OCI-LY7 (cell line): ENCODE measurements around the gene NOS3. TPM values are rescaled to one million over a fixed set of nuclear protein-coding genes. Genes with fewer than 3 reads are reported as not detected.

ENCODE experiments used
- BruUV-seq: library from RNA; stranded (reverse); fragments of 400-500 nt; replicated peaks from 2 replicates; lab custom pipeline; 2021; lab: Mats Ljungman, UMichigan
- CTCF ChIA-PET: fragments of 300-600 bp; sonication (Branson Sonifier 250); formaldehyde crosslinking; loops from one replicate; lab custom pipeline; 2022; ENCODE audit warnings: antibody characterized with exemption; ENCODE audit not compliant: unreplicated experiment; lab: Charles Lee
- POLR2A ChIA-PET: fragments of 300-600 bp; sonication (Branson Sonifier 250); formaldehyde crosslinking; loops from one replicate; lab custom pipeline; 2022; ENCODE audit warnings: antibody characterized with exemption; lab: Charles Lee
- DNase-seq: peaks from one replicate; pipeline ENCODE4 v3.0.0-alpha.2; 2015; ENCODE audit warnings: low spot score
- H2AFZ ChIP-seq: fragments of 200-600 bp; sonication (generic), shearing (Covaris generic); 2 replicates; pipeline ENCODE4 v1.6.1; 2014; ENCODE audit warnings: mild to moderate bottlenecking, antibody characterized with exemption, low read length, moderate library complexity
- H3K27ac ChIP-seq: fragments of 200-600 bp; sonication (generic); 2 replicates; pipeline ENCODE4 v1.5.1; 2014; ENCODE audit warnings: mixed run types, low read depth, mild to moderate bottlenecking, moderate library complexity, low read length, inconsistent platforms; ENCODE audit not compliant: poor library complexity, severe bottlenecking
- H3K36me3 ChIP-seq: fragments of 200-600 bp; sonication (generic); 2 replicates; pipeline ENCODE4 v1.6.1; 2014; ENCODE audit warnings: mild to moderate bottlenecking, antibody characterized with exemption, low read length, moderate library complexity, mixed read lengths; ENCODE audit not compliant: insufficient read depth
- H3K4me1 ChIP-seq: fragments of 200-600 bp; sonication (generic); 2 replicates; pipeline ENCODE4 v1.5.1; 2014; ENCODE audit warnings: mild to moderate bottlenecking, low read length; ENCODE audit not compliant: insufficient read depth, poor library complexity, severe bottlenecking
- H3K4me2 ChIP-seq: fragments of 200-600 bp; sonication (generic); 2 replicates; pipeline ENCODE4 v1.6.1; 2014; ENCODE audit warnings: mild to moderate bottlenecking, low read length
- H3K4me3 ChIP-seq: fragments of 200-600 bp; sonication (generic); 2 replicates; pipeline ENCODE4 v1.5.1; 2014; ENCODE audit warnings: mild to moderate bottlenecking, low read depth, low read length; ENCODE audit not compliant: poor library complexity, severe bottlenecking
- H3K79me2 ChIP-seq: fragments of 200-600 bp; sonication (generic); 2 replicates; pipeline ENCODE4 v1.6.1; 2016; ENCODE audit warnings: low read depth, mild to moderate bottlenecking, low read length, moderate library complexity, mixed read lengths; ENCODE audit not compliant: insufficient read depth
- H3K9me2 ChIP-seq: fragments of 200-600 bp; sonication (generic); 2 replicates; pipeline ENCODE4 v1.6.1; 2016; ENCODE audit warnings: mild to moderate bottlenecking, low read length, mixed read lengths; ENCODE audit not compliant: insufficient read depth
- H3K9me3 ChIP-seq: fragments of 200-600 bp; sonication (generic); 2 replicates; pipeline ENCODE4 v1.6.1; 2014; ENCODE audit warnings: mild to moderate bottlenecking, mixed run types, low read length, mixed read lengths
- H4K20me1 ChIP-seq: fragments of 200-600 bp; sonication (generic); 2 replicates; pipeline ENCODE4 v1.6.1; 2014; ENCODE audit warnings: mild to moderate bottlenecking, antibody characterized with exemption, low read length, moderate library complexity, mixed read lengths; ENCODE audit not compliant: insufficient read depth
- EZH2phosphoT487 ChIP-seq: fragments of 200-600 bp; sonication (generic); IDR thresholded peaks from 2 replicates; pipeline ENCODE4 v1.6.1; 2018; ENCODE audit warnings: low read depth, borderline replicate concordance, mild to moderate bottlenecking, mixed run types, antibody characterized with exemption, low read length, moderate library complexity, mixed read lengths
- intact Hi-C: fragments of 100-400 bp; cut with micrococcal nuclease; formaldehyde crosslinking; loops from one replicate; pipeline ENCODE4 v1.10.0; 2022; ENCODE audit not compliant: unreplicated experiment
- total RNA-seq, 2 experiments: library from RNA; depleted of rRNA in 1 of 2; stranded (reverse); fragments of >200 nt in 1 of 2; shearing (Covaris generic) in 1 of 2; gene quantifications; 2 replicates each; pipeline ENCODE4 v1.2.3, GENCODE V29; 2014 to 2022
- TF ChIP-seq, protein P1 (sequence below): fragments of 200-600 bp; sonication (generic); conservative IDR thresholded peaks from 2 replicates; pipeline ENCODE4 v1.5.1; 2014; ENCODE audit warnings: mild to moderate bottlenecking, antibody characterized with exemption, low read length, moderate library complexity, mixed read lengths

NOS3 gene
- total RNA-seq, 2 experiments from 2014 or later: 0.78 to 0.82 TPM

DNA sequence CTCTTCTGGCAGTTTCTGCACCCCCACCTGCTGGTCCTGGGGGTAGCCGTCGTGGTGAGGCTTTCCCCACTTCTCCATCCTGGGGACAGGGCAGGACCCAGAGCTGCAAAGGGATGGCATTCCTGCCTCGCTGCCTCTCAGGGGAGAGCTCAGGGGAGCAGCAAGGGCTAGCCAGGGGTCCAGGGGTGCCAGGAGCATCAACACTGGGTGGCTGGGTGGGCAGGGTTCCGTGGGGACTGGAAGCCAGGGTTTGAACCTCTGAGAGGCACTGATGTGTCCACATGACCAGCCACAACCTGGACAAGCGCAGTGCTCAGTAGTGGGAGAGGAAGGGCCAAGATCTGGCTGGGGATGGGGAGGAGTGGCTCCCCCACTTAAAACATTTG is 43.0 kb downstream of the NOS3 start:
- H3K36me3 ChIP-seq: peaks cover 19% of the 10 kb centered on the region
- H3K9me2 ChIP-seq: no peaks in the 10 kb centered on the region
- CTCF ChIA-PET: no interaction called here
- peaks cover 11% of the 10 kb centered on the region for H3K4me1 ChIP-seq
- 0 out of 2 replicates have a peak, but pooled peaks cover 3% of the 10 kb centered on the region for H4K20me1 ChIP-seq
- TF ChIP-seq EZH2phosphoT487: no peak
- TF ChIP-seq, protein P1, sequence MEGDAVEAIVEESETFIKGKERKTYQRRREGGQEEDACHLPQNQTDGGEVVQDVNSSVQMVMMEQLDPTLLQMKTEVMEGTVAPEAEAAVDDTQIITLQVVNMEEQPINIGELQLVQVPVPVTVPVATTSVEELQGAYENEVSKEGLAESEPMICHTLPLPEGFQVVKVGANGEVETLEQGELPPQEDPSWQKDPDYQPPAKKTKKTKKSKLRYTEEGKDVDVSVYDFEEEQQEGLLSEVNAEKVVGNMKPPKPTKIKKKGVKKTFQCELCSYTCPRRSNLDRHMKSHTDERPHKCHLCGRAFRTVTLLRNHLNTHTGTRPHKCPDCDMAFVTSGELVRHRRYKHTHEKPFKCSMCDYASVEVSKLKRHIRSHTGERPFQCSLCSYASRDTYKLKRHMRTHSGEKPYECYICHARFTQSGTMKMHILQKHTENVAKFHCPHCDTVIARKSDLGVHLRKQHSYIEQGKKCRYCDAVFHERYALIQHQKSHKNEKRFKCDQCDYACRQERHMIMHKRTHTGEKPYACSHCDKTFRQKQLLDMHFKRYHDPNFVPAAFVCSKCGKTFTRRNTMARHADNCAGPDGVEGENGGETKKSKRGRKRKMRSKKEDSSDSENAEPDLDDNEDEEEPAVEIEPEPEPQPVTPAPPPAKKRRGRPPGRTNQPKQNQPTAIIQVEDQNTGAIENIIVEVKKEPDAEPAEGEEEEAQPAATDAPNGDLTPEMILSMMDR: no peak
- intact Hi-C loops: no loop called here
- H3K4me2 ChIP-seq: no peak overlapping the region
- H3K27ac ChIP-seq: no peak overlapping the region
- no peaks in the 10 kb centered on the region for H3K9me3 ChIP-seq
- no peak overlapping the region for H3K4me3 ChIP-seq
- no peak overlapping the region for H2AFZ ChIP-seq
- H3K79me2 ChIP-seq: peaks cover 11% of the 10 kb centered on the region; the same call in 1 of the 2 replicates
- DNase-seq: no peak
- no TSS peak for BruUV-seq
- POLR2A ChIA-PET: no interaction called here

DNA sequence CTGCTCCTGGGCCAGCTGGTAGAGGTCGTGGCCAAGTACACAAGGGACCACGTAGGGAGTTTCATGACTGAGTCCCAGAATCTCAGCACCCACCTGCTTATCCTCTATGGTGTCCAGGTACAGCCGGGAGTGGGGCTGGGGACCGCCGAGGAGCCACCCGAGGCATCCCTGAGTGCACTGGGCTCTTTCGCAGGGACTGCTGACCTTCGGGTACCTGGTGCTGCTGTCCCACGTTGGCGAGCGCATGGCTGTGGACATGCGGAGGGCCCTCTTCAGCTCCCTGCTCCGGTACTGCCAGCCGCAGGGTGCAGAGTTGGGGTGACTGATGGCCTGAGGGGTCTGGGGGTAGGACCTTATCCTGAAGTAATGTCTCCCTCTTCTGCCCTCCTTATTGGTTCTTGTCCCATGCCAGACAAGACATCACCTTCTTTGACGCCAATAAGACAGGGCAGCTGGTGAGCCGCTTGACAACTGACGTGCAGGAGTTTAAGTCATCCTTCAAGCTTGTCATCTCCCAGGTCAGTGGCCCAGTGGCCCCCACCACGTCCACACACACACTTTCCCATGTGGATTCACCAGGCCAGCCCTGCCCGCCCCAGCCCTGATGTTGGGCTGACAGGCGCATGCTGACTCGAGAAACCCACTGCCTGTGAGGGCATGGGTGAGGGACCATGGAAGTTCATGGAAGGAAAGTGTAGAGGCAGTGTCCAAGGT is 43.7 kb downstream of the NOS3 start:
- H3K27ac ChIP-seq: no peak overlapping the region
- H3K36me3 ChIP-seq: peaks cover 19% of the 10 kb centered on the region
- BruUV-seq: no TSS peak
- ChIA-PET POLR2A (no interaction called here), CTCF (no interaction called here)
- no peak overlapping the region for H3K4me3 ChIP-seq
- intact Hi-C loops: no loop called here
- no peak overlapping the region for H3K4me2 ChIP-seq
- H3K79me2 ChIP-seq: peaks cover 6% of the 10 kb centered on the region; the same call in 1 of the 2 replicates
- no peak overlapping the region for H2AFZ ChIP-seq
- no peaks in the 10 kb centered on the region for H3K9me3 ChIP-seq
- peaks cover 5% of the 10 kb centered on the region for H3K4me1 ChIP-seq
- H3K9me2 ChIP-seq: no peaks in the 10 kb centered on the region
- TF ChIP-seq EZH2phosphoT487: no peak
- TF ChIP-seq, protein P1: no peak
- no peaks in the 10 kb centered on the region for H4K20me1 ChIP-seq
- no peak for DNase-seq

DNA sequence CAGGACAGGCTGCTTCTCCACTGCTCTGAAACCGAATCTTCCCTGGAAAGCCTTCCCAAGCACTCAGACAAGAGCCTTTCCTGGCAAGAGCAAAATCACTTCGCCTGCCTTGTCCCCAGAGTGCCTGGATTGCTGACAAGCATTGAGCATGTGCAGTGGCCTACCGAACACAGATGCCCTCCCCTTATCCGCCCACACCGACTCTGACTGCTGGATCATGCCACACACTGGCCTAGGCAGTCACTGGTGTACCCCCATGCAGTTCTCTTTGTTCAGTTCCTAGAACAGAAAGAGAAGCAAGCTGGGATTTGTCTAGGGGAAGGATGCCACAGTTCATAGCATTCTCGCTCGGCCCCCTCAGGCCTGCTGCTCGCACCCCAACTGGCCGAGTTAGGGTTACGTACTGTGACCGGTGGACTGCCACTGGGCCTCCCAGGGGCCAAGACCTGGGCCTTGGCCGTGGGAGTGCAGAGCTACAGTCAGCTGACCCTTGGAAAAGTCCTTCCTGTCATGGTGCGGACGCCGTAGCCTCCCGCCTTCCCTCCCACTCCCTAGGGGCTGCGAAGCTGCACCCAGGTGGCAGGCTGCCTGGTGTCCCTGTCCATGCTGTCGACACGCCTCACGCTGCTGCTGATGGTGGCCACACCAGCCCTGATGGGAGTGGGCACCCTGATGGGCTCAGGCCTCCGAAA is 44.4 kb downstream of the NOS3 start:
- Histone ChIP-seq H3K79me2 (no peaks in the 10 kb centered on the region), H3K4me2 (no peak overlapping the region), H3K9me3 (no peaks in the 10 kb centered on the region), H4K20me1 (no peaks in the 10 kb centered on the region), H3K36me3 (peaks cover 19% of the 10 kb centered on the region), H3K9me2 (no peaks in the 10 kb centered on the region), H3K4me1 (no peaks in the 10 kb centered on the region), H3K4me3 (no peak overlapping the region), H2AFZ (no peak overlapping the region), H3K27ac (no peak overlapping the region)
- ChIA-PET CTCF (no interaction called here), POLR2A (no interaction called here)
- intact Hi-C loops: no loop called here
- no TSS peak for BruUV-seq
- no peak for TF ChIP-seq EZH2phosphoT487
- no peak for DNase-seq
